ENCODE measurements around the gene HMG20A.

The HMG20A gene

DNA sequence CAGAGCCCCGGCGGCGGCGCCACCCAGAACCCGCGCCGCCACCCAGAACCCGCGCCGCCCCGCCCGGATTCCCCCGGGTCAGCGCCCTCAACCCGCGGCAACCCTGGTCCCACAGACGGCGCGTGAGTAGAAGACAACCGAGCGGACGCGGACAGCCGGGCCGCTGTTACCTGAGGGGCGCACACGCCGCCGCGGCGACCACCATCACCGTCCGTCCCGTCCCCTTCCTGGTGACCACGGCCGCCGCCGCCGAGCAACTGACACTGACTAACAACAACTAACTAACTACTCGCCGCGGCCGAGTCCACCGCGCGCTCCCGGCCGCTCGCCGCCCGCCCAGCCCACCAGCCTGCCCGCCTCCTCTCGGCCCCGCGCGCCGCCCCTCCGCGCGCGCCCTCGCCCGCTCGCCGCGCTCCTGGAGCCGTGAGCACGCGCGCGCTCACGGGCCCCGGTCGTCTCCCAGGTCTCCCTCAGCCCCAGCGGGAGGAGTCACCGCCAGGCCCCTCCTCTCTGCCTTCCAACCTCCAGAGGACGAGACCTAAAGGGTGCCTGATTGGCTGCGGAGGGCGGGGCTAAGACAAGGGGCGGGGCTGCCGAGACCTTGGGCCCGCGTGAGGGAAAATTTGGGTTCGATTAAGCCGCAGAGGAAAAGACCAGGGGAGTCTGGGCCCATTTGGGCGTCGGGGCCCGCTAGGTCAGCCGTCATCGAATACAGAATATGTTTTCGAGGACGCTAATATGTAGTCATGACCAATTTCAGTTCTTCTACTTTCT is 665 bp upstream of the HMG20A start, which contains the start of gene PEAK1:
Gene PEAK1, minus strand, starts transcription at position 269 of the 774 bp plus-strand sequence. CDS start 238,178 bp downstream, outside the sequence.
- in situ Hi-C loops (cut with MboI; ENCODE audit: low pct_unique_long_range_greater_than_20kb, low sequenced_read_pairs), result no loop called here

DNA sequence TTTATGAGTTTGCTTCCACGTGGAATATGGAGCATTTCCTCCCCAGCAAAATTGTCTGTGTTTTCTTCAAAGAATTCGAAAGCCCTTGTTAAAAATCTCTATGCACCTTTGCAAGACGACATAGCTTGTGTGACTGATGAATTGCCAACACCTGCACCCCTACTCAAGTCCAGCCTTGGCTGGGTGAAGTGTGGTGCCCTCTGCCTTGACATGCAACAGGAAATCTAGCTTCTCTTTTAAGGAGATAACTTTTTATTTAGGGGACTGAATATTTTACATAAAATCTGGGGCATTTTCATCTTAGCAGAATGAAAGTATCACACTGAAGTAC is 647 bp downstream of the HMG20A start:
- DNase-seq, result peak; percentile 61

More for the DNA sequence above, 665 bp upstream of the HMG20A start, which contains the start of gene PEAK1:
- DNase-seq, result peak; percentile 100

DNA sequence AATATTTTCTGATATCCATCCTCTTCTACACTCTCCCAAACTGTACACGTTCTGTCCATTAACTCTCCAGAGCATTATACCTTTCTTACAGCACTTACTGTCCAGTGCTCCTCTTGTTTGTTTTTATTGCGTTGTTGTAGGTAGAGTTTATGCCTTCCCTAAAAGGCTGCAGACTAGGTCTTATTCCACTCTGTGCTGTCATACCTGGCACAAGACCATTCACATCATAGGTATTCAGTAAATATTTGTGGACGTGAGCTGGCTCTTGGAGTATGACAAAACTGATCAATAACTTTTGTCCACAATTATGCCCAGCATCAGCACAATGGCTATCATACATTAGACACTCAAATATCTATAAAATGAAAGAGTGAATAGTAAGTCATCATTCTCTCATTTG is 4.4 kb downstream of the HMG20A start:
- in situ Hi-C loops (cut with MboI; ENCODE audit: low pct_unique_long_range_greater_than_20kb, low sequenced_read_pairs), result no loop called here
- DNase-seq, result no peak

More for the DNA sequence above, 647 bp downstream of the HMG20A start:
- in situ Hi-C loops (cut with MboI; ENCODE audit: low pct_unique_long_range_greater_than_20kb, low sequenced_read_pairs), result no loop called here

DNA sequence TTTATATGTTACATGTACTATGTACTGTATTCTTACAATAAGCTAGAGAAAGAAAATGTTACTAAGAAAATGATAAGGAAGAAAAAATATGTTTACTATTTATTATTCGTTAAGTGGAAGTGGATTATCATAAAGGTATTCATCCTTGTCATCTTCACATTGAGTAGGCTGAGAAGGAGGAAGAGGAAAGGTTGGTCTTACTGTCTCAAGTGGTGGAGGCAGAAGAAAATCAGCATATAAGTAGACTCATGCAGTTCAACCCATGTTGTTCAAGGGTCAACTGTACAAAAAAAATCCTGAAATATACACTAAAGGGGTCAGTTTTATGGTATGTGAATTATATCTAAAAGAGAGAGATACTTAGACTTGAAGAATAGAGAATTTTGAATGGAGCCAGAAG is 5.7 kb downstream of the HMG20A start:
- DNase-seq, result no peak
- in situ Hi-C loops (cut with MboI; ENCODE audit: low pct_unique_long_range_greater_than_20kb, low sequenced_read_pairs), result no loop called here

DNA sequence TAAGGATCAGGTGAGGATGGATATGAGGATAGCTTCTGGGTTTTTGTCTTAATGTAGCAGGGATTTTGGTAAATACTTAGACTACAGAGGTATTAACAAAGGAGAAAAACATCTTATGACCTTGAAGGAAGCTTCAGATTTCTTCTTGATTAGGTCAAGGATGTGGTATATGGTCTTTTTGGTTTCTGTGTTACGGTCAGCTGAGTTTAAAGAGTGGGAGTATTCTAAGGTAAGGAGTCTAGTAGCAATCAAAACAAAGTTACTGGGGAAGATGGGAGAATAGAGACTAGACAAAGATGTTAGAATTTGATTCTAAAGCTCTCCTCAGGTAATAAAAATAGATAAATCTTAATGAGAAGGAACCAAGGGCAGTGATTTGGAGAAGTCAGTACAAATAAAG is 6.2 kb downstream of the HMG20A start:
- in situ Hi-C loops (cut with MboI; ENCODE audit: low pct_unique_long_range_greater_than_20kb, low sequenced_read_pairs), result no loop called here
- DNase-seq, result no peak

DNA sequence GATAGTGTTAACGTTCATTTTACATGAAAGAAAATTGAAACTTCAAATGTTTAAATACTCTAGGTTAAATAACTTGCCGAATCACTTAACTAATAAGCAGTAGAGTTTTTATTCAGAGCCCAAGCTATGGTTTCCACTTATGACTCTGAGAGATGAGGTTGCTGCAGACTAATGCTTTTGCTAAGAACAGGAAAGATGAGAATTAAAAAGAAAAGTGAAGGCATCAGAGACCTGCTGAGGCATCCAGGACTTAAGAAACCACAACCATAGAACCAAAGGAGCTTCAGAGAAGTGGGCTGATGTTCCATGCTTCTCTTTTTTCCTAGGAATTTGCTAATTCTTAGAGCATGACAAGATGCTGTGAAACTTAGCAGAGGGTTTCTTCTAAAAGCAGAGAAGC is 9.5 kb downstream of the HMG20A start:
- in situ Hi-C loops (cut with MboI; ENCODE audit: low pct_unique_long_range_greater_than_20kb, low sequenced_read_pairs), result no loop called here

DNA sequence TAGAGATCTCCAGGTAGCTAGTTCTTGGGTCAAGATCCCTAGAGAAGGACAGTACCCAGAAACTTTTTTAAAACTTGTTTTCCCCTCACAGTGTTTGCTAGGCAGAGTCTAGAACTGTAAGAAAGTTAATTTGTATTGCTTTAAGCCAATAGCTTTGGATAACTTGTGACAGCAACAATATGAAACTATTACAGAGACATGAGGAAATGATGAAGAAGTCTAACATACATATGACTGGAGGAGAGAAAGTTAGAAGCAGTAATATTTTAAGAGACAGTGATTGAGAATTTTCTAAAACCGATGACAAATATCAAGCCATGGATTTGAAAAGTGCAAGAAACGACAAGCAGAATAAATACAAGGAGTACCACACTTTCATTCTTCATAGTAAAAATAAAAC is 10.0 kb downstream of the HMG20A start:
- in situ Hi-C loops (cut with MboI; ENCODE audit: low pct_unique_long_range_greater_than_20kb, low sequenced_read_pairs), result no loop called here
- no peak for DNase-seq

More for the DNA sequence above, 9.5 kb downstream of the HMG20A start:
- no peak for DNase-seq

DNA sequence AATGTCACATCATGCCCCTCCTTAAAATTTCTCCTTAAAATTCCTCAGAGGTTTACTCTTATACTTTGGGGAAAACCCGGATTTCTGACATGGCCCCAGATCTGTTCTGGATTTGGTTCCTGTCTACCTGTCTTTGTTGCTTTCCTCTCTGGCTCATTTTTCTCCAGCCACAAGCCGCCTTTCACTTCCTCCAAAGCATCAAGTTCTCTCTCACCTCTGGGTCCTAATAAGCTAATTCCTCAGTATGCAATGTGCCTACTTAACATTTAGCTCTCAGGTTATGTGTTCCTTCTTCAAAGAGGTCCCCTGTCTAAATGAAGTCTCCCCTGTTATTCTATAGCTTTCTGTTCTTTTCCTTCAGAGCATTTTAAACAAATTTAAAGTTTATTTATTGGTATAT is 16.1 kb downstream of the HMG20A start:
- DNase-seq, result no peak
- in situ Hi-C loops (cut with MboI; ENCODE audit: low pct_unique_long_range_greater_than_20kb, low sequenced_read_pairs), result no loop called here

DNA sequence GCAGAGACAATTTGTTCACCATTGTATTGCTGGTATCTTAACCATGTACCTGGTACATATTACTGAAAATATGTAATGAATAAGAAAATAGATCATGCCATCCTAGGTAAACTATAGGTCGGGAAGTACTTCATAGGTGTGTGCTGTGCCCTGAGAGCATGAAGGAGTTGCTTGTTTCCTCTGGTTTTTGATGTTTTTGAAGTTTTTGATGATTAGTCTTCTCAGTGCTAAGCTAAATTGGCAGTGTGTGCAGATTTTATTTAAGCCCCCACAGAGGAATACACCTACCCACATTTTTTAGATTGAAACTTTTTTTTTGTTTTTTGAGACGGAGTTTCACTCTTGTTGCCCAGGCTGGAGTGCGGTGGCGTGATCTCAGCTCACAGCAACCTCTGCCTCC is 16.6 kb downstream of the HMG20A start:
- in situ Hi-C loops (cut with MboI; ENCODE audit: low pct_unique_long_range_greater_than_20kb, low sequenced_read_pairs), result no loop called here
- no peak for DNase-seq

DNA sequence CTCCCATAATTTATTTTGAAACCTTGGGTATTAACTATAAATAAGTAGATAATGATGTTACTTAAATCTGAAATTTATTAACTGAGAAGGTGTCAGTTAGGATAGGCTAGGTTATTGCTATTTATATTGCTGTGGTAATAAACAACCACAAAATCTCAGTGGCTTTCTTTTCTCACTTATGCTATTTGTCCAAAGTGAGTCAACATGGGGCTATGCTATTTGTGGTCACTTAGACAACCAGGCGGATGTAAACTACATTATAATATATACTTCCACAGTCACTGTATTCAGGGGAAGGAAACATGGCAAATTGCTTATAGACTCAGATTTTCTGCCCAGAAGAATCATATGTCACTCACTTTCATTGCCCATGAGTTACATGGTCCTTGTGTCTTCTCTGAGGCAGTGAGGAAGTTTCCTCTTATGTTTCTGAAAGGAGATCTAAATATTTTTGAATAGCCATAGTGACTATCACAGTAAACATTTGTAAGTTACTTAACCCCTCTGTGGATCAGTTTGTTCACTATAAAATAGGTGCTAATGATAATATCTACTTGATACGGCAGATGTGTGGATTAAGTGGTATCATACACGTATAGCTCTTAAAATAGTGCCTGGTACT is 19.8 kb downstream of the HMG20A start:
- in situ Hi-C loops (cut with MboI; ENCODE audit: low pct_unique_long_range_greater_than_20kb, low sequenced_read_pairs), result no loop called here
- no peak for DNase-seq

DNA sequence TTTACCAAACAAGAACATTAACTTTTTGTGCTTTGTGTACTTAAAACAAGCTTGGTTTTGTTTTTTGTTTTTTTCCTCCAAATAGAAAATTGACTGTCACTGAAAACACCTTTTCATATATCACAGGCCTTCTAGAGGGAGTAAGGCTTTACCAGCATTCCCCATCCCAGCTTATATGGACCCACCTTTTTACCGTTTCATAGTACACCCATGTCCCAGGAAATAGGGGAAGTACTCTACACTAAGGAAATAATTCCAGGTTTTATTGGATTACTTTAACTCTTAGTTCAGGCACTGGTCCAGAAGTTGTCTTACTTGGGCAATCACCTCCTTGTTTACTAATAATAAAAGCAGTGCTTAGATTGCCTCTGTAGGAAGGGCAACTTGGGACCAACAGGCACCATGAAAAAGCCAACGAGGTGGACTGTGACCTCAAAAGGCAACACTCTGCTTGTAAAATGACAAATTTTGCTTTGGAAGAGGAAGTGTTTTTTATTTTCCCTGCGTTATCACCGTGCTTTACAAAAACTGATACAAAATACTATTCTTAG is 26.2 kb downstream of the HMG20A start:
- in situ Hi-C loops (cut with MboI; ENCODE audit: low pct_unique_long_range_greater_than_20kb, low sequenced_read_pairs), result no loop called here
- peak; percentile 49 for DNase-seq

DNA sequence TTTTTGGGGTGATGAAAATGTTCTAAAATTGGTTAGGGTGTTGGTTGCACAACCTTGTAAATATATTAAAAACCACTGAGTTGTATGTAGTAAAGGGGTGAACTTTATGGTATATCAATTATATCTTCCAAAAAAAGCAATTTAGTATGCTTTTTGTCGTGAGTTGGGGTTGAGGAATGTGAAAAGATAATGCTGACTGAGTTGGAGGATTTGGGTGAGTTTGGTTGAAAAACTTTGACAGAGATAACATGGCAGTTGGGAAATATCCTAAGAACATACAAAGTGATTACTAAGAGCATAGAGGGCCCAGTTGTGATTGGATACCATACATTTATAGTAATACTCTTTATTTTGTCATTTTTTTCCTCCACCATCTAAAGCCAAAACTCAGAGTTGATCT is 33.6 kb downstream of the HMG20A start:
- no peak for DNase-seq
- in situ Hi-C loops (cut with MboI; ENCODE audit: low pct_unique_long_range_greater_than_20kb, low sequenced_read_pairs), result no loop called here

DNA sequence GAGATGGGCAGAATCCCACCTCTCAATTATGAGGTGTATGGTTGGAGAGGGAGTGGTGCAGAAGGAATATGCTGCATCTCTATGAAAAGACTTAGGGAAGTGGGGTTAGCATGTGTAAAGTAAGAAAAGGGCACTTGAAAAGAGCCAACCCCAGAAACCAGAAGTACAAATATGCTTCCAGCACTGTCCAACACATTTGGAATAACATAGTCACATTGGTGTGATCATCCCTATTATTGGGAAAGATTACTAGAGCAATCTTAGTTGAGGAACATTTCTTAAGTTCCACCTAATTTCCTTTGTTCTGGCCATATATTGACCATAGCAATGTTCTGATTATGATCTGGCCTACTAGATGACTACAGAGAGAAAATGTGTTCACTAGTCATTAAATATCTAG is 34.3 kb downstream of the HMG20A start:
- in situ Hi-C loops (cut with MboI; ENCODE audit: low pct_unique_long_range_greater_than_20kb, low sequenced_read_pairs), result no loop called here

DNA sequence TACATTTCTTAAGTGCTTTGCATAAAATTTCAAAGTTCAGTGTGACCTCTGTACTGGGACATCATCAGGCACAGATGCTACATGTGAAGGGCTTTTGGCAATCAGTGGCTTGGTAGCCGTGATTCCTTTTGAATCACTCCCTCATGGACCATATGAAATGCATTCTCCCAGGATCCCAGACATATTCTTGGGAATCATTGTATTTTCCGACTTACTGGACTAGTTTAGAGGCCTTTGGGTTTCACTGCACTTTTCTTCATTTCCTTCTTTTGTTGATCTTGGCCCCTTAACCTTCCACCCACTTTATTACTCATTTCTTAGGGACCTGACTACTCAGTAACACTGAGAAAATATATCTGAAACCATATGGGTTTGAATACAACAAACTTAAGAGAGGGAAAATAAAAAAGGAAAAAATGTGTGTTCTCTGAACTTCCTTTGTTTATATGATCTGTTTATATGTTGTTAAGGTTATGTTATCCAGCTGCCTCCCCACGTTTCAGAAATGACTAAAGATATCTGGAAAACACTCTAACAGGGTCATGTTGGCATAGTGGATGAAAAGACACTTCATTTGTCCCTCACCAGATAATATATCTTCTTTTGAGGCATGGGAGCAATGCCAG is 35.1 kb downstream of the HMG20A start:
- in situ Hi-C loops (cut with MboI; ENCODE audit: low pct_unique_long_range_greater_than_20kb, low sequenced_read_pairs), result no loop called here
- no peak for DNase-seq

More for the DNA sequence above, 34.3 kb downstream of the HMG20A start:
- DNase-seq, result no peak

DNA sequence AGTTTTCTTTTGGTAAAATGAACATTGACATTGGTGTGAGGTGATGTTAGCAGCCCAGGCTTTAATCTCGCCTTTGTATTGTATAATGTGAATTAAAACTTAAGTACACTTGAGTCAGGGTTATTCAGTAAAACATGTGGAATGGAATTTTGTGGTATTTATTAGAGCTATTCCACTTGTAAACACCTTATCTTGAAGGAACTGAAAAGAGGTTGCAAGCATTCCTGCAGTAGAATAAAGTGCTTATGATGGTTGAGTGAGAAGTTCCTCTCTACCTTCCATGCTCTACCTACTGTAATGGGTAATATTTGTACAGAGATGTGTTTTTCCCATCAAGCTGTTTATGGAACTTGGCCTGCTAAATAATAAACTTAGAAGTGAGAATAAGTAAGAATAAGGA is 36.1 kb downstream of the HMG20A start:
- in situ Hi-C loops (cut with MboI; ENCODE audit: low pct_unique_long_range_greater_than_20kb, low sequenced_read_pairs), result no loop called here
- DNase-seq, result no peak

DNA sequence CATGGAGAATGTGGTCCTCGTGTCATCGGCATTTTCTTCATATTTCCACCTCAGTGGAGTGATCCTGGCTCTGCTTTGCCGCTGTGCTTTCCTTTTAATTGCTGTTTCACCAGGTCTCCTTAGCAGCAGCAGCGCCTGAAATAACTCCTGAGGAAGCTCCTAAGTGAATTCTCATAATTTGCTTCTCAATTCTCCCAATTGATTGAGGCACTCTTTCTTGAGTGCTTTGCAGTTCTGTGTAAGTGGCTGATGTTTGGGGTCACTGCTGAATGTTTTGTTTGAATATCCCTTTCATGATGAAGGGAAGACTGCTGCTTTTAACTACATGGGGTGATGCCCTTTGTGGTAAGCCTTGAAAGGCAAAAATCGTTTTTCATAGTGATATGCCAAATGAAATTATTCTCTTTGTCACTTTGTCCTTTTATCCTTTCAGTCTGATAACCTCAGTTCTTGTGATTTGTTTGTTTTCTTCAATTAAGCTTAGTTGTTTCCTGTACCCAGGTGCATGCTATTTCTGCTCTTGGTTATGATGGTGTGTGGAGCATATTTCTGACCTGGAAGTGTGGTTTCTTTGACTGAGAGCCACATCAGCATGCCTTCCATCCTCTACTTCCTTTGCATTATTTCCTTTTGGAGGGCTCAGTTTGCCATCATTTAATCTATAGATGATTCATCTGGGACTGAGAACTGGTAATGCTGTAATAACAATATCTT is 36.7 kb downstream of the HMG20A start:
- in situ Hi-C loops (cut with MboI; ENCODE audit: low pct_unique_long_range_greater_than_20kb, low sequenced_read_pairs), result no loop called here
- DNase-seq, result no peak

DNA sequence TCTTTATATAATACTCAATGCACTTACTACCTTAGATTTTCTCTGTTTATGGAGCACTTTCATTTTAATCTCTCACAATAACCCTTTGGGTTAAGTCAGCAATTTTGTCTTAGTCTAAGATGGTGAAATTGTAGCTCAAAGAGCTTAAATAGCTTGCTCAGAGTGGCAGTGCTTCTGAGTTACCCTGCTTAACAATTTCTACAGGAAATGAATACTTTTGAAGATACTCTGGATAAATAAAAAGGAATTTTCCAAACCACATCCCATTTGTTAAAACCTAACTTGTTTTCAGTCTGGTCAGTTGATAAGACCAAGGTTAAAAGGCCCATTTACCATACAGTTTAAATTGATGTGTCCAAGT is 37.2 kb downstream of the HMG20A start:
- DNase-seq, result no peak
- in situ Hi-C loops (cut with MboI; ENCODE audit: low pct_unique_long_range_greater_than_20kb, low sequenced_read_pairs), result no loop called here

DNA sequence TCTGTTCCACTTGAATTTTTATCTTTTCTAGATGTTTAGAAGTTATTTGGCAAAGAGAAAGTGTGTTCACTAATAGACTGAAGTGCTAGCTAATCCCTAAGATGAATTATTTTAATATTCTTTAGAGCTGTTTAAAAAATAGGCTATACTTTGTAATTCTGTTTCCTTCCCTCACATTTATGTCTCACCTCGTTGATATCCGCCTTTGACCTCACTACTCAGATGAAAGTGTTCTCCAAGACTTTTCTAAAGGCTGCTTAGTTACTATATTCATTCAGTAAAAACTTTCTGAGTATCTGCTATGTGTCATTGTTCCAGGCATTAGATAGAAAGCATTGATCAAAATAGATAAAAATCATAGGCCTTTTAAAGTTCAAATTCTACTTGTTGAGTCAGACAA is 38.3 kb downstream of the HMG20A start:
- in situ Hi-C loops (cut with MboI; ENCODE audit: low pct_unique_long_range_greater_than_20kb, low sequenced_read_pairs), result no loop called here
- DNase-seq, result no peak

DNA sequence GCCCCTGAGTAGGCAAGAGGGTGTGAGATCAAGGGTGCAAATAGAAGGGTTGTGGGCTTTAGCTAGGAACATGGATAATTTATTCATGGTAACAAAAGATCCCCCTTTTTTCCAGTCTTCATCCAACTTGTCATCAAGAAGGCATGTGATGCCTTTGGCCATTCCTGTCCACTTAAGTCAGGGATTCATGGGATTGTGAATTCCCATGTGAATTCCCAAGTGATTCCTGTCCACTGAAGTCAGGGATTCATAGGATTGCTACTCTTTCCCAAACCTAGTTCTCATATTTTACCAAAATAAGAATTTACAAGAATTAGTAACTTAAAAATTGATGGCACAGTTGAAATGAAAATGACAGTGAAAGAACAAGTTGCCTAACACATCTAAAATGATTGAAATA is 40.8 kb downstream of the HMG20A start:
- no peak for DNase-seq
- in situ Hi-C loops (cut with MboI; ENCODE audit: low pct_unique_long_range_greater_than_20kb, low sequenced_read_pairs), result no loop called here

All from KBM-7 (cell line).